Activated effector memory CD4-positive, alpha-beta T cell treated with anti-CD3 and anti-CD28 coated beads, Interleukin-2, amount 50 U/mL, for 16 hours (primary cell): ENCODE results near the gene UNC5C.

Experiments
- DNase-seq: peaks from one replicate; pipeline ENCODE4 v3.0.0-alpha.2; 2020

The UNC5C gene

GRCh38 chr4:95317085-95317793 is 231.5 kb downstream of the UNC5C start:
- DNase-seq = no peak

- no peak for DNase-seq
Observed at GRCh38 chr4:95314573-95314972, 234.2 kb downstream of the UNC5C start.

GRCh38 chr4:95304898-95305297 is 243.9 kb downstream of the UNC5C start:
- DNase-seq = no peak

GRCh38 chr4:95300304-95300703 is 248.5 kb downstream of the UNC5C start:
- DNase-seq = no peak

GRCh38 chr4:95296052-95296451 is 252.7 kb downstream of the UNC5C start:
- no peak for DNase-seq

- no peak for DNase-seq
Observed at GRCh38 chr4:95295157-95295556, 253.6 kb downstream of the UNC5C start.

GRCh38 chr4:95294321-95294720 is 254.5 kb downstream of the UNC5C start:
- DNase-seq = no peak

GRCh38 chr4:95293014-95293413 is 255.8 kb downstream of the UNC5C start:
- DNase-seq = no peak

GRCh38 chr4:95290702-95291101 is 258.1 kb downstream of the UNC5C start:
- DNase-seq = no peak

GRCh38 chr4:95289028-95289634 is 259.6 kb downstream of the UNC5C start:
- no peak for DNase-seq

GRCh38 chr4:95288552-95288951 is 260.2 kb downstream of the UNC5C start:
- DNase-seq = no peak

- no peak for DNase-seq
Observed at GRCh38 chr4:95285797-95286196, 263.0 kb downstream of the UNC5C start.

- no peak for DNase-seq
Observed at GRCh38 chr4:95284655-95285054, 264.1 kb downstream of the UNC5C start.

GRCh38 chr4:95283320-95283719 is 265.5 kb downstream of the UNC5C start:
- no peak for DNase-seq

- DNase-seq = no peak
Observed at GRCh38 chr4:95272797-95273196, 276.0 kb downstream of the UNC5C start.

GRCh38 chr4:95272036-95272435 is 276.7 kb downstream of the UNC5C start:
- DNase-seq = no peak

- no peak for DNase-seq
Observed at GRCh38 chr4:95268819-95269565, 279.8 kb downstream of the UNC5C start.

- no peak for DNase-seq
Observed at GRCh38 chr4:95267081-95267480, 281.7 kb downstream of the UNC5C start.

- DNase-seq = no peak
Observed at GRCh38 chr4:95265814-95266740, 282.7 kb downstream of the UNC5C start.

- DNase-seq = no peak
Observed at GRCh38 chr4:95264843-95265242, 283.9 kb downstream of the UNC5C start.

- DNase-seq = no peak
Observed at GRCh38 chr4:95263960-95264359, 284.8 kb downstream of the UNC5C start.

- no peak for DNase-seq
Observed at GRCh38 chr4:95263391-95263790, 285.4 kb downstream of the UNC5C start.
